OCI-LY7 (cell line): ENCODE results near the gene TEX28. TPM values are rescaled to one million over a fixed set of nuclear protein-coding genes. Genes with fewer than 3 reads are reported as not detected.
"Not testable (repeated sequence)": the region's sequence is repeated elsewhere in the genome, so short reads cannot be mapped to it uniquely, and the experiment has no call there.

ENCODE experiments used
- Bru-seq: library from RNA; stranded (reverse); fragments of 400-500 nt; gene quantifications from one replicate; lab custom pipeline; 2021; lab: Mats Ljungman, UMichigan
- BruChase-seq, 2 experiments: library from RNA; stranded (reverse); fragments of 400-500 nt; gene quantifications; one replicate each; lab custom pipeline; 2021; lab: Mats Ljungman, UMichigan
- BruUV-seq: library from RNA; stranded (reverse); fragments of 400-500 nt; replicated peaks from 2 replicates; lab custom pipeline; 2021; lab: Mats Ljungman, UMichigan
- CTCF ChIA-PET: fragments of 300-600 bp; sonication (Branson Sonifier 250); formaldehyde crosslinking; loops from one replicate; lab custom pipeline; 2022; ENCODE audit warnings: antibody characterized with exemption; ENCODE audit not compliant: unreplicated experiment; lab: Charles Lee
- POLR2A ChIA-PET: fragments of 300-600 bp; sonication (Branson Sonifier 250); formaldehyde crosslinking; loops from one replicate; lab custom pipeline; 2022; ENCODE audit warnings: antibody characterized with exemption; lab: Charles Lee
- DNase-seq: peaks from one replicate; pipeline ENCODE4 v3.0.0-alpha.2; 2015; ENCODE audit warnings: low spot score
- H2AFZ ChIP-seq: fragments of 200-600 bp; sonication (generic), shearing (Covaris generic); 2 replicates; pipeline ENCODE4 v1.6.1; 2014; ENCODE audit warnings: mild to moderate bottlenecking, antibody characterized with exemption, low read length, moderate library complexity
- H3K27ac ChIP-seq: fragments of 200-600 bp; sonication (generic); 2 replicates; pipeline ENCODE4 v1.5.1; 2014; ENCODE audit warnings: mixed run types, low read depth, mild to moderate bottlenecking, moderate library complexity, low read length, inconsistent platforms; ENCODE audit not compliant: poor library complexity, severe bottlenecking
- H3K36me3 ChIP-seq: fragments of 200-600 bp; sonication (generic); 2 replicates; pipeline ENCODE4 v1.6.1; 2014; ENCODE audit warnings: mild to moderate bottlenecking, antibody characterized with exemption, low read length, moderate library complexity, mixed read lengths; ENCODE audit not compliant: insufficient read depth
- H3K4me1 ChIP-seq: fragments of 200-600 bp; sonication (generic); 2 replicates; pipeline ENCODE4 v1.5.1; 2014; ENCODE audit warnings: mild to moderate bottlenecking, low read length; ENCODE audit not compliant: insufficient read depth, poor library complexity, severe bottlenecking
- H3K4me2 ChIP-seq: fragments of 200-600 bp; sonication (generic); 2 replicates; pipeline ENCODE4 v1.6.1; 2014; ENCODE audit warnings: mild to moderate bottlenecking, low read length
- H3K4me3 ChIP-seq: fragments of 200-600 bp; sonication (generic); 2 replicates; pipeline ENCODE4 v1.5.1; 2014; ENCODE audit warnings: mild to moderate bottlenecking, low read depth, low read length; ENCODE audit not compliant: poor library complexity, severe bottlenecking
- H3K79me2 ChIP-seq: fragments of 200-600 bp; sonication (generic); 2 replicates; pipeline ENCODE4 v1.6.1; 2016; ENCODE audit warnings: low read depth, mild to moderate bottlenecking, low read length, moderate library complexity, mixed read lengths; ENCODE audit not compliant: insufficient read depth
- H3K9me2 ChIP-seq: fragments of 200-600 bp; sonication (generic); 2 replicates; pipeline ENCODE4 v1.6.1; 2016; ENCODE audit warnings: mild to moderate bottlenecking, low read length, mixed read lengths; ENCODE audit not compliant: insufficient read depth
- H3K9me3 ChIP-seq: fragments of 200-600 bp; sonication (generic); 2 replicates; pipeline ENCODE4 v1.6.1; 2014; ENCODE audit warnings: mild to moderate bottlenecking, mixed run types, low read length, mixed read lengths
- H4K20me1 ChIP-seq: fragments of 200-600 bp; sonication (generic); 2 replicates; pipeline ENCODE4 v1.6.1; 2014; ENCODE audit warnings: mild to moderate bottlenecking, antibody characterized with exemption, low read length, moderate library complexity, mixed read lengths; ENCODE audit not compliant: insufficient read depth
- CTCF ChIP-seq: fragments of 200-600 bp; sonication (generic); conservative IDR thresholded peaks from 2 replicates; pipeline ENCODE4 v1.5.1; 2014; ENCODE audit warnings: mild to moderate bottlenecking, antibody characterized with exemption, low read length, moderate library complexity, mixed read lengths
- intact Hi-C: fragments of 100-400 bp; cut with micrococcal nuclease; formaldehyde crosslinking; loops from one replicate; pipeline ENCODE4 v1.10.0; 2022; ENCODE audit not compliant: unreplicated experiment
- long read RNA-seq: library from polyadenylated mRNA; stranded (forward); transcript quantifications from one replicate; pipeline ENCODE4 v2.0.0, GENCODE V29; 2022
- total RNA-seq, 2 experiments: library from RNA; depleted of rRNA in 1 of 2; stranded (reverse); fragments of >200 nt in 1 of 2; shearing (Covaris generic) in 1 of 2; gene quantifications; 2 replicates each; pipeline ENCODE4 v1.2.3, GENCODE V29; 2014 to 2022

Gene TEX28
- total RNA-seq (2014; rRNA removed; shearing (Covaris generic)) (not detected in 2 replicates), total RNA-seq (2022) (not detected in 2 replicates), Bru-seq, nascent RNA (not detected), BruChase-seq, experiment 1, labeled RNA remaining after a 6-hour chase (not detected), BruChase-seq, experiment 2, labeled RNA remaining after a 2-hour chase (not detected)
- long read RNA-seq: 0 reads

DNA sequence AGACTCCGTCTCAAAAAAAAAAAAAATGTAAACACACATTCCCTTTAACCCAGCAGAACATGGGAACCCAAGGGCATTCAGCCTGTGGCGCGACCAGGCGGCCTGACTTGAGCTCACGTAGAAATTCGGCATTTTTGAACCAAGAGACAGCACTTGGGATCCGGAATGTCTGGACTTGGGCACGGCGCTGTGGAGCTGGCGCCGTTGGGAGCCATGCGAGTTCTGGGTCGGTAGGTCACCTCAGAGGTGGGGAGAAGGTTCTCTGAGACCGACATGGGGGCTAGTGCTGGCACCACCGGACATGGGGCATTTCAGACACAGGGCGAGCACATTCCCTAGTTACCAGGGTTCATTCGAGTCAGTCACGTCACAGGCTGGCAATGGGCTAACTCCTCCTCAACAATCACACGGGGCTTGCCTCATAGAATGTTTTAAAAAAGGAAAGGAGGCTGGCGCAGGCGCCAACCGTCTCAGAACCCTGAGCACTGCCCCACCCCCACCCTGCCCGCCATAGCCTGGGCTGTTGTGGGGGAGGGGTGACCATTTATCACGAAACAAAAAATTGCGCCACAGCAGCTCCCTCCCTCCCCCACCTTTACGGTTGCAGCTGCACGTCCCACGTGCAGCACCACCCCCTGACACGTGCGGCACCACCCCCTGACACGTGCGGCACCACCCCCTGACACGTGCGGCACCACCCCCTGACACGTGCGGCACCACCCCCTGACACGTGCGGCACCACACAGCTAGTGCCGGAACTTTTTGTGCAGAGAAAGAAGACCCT lies at the start of gene TEX28:
TEX28 (minus strand) TSS at position 334 of the 784 bp plus-strand sequence. CDS start 3,007 bp downstream, outside the sequence.
- BruUV-seq: no TSS peak
- intact Hi-C loops: no loop called here
- Histone ChIP-seq H3K4me2 (no peak within 1 kb of the TSS), H3K9me2 (no peaks in the 10 kb centered on the region), H3K36me3 (no peaks in the 10 kb centered on the region), H3K27ac (no peak within 1 kb of the TSS), H3K9me3 (no peaks in the 10 kb centered on the region), H3K4me1 (peaks cover 10% of the 10 kb centered on the region), H2AFZ (no peak within 1 kb of the TSS), H3K4me3 (no peak within 1 kb of the TSS), H3K79me2 (no peaks in the 10 kb centered on the region), H4K20me1 (no peaks in the 10 kb centered on the region)
- CTCF ChIA-PET: no interaction called here
- no peak for DNase-seq
- POLR2A ChIA-PET: no interaction called here
- TF ChIP-seq CTCF: no peak

DNA sequence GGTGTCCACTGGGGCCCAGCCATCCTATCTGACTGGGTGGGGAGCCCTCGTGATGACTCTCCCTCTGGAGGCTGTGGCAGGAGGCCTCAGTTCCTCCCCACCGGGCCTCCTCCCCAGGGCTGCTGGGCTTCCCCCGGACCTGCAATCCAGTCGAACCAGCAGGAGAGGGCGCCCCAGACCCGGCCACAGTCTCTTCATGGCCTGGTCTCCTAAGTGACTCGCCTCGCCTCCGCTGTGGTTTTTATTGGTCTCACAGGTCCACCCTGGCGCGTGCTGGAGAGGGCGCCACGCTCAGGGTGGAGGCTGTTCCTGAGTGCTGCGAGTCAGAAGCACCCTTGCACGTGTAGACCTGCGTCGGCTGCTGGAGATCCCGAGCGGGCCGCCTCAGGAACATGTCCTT lies 48.7 kb upstream of the TEX28 start:
- H3K9me3 ChIP-seq, H3K79me2 ChIP-seq, POLR2A ChIA-PET, H3K27ac ChIP-seq, intact Hi-C loops, H3K4me2 ChIP-seq, H3K36me3 ChIP-seq, H3K9me2 ChIP-seq, H4K20me1 ChIP-seq, H3K4me1 ChIP-seq, CTCF ChIA-PET, H2AFZ ChIP-seq, DNase-seq, BruUV-seq, H3K4me3 ChIP-seq: not testable (repeated sequence)

GRCh38 chrX:154343063-154343462 lies 48.1 kb upstream of the TEX28 start:
- DNase-seq, H3K4me3 ChIP-seq, H3K27ac ChIP-seq, H3K4me2 ChIP-seq, BruUV-seq, H3K36me3 ChIP-seq, H4K20me1 ChIP-seq, H3K9me3 ChIP-seq, H3K4me1 ChIP-seq, POLR2A ChIA-PET, H2AFZ ChIP-seq, H3K9me2 ChIP-seq, H3K79me2 ChIP-seq, CTCF ChIA-PET, intact Hi-C loops: not testable (repeated sequence)

- H4K20me1 ChIP-seq, H3K36me3 ChIP-seq, CTCF ChIA-PET, H3K4me1 ChIP-seq, H3K4me3 ChIP-seq, H3K9me2 ChIP-seq, H3K4me2 ChIP-seq, H3K9me3 ChIP-seq, H2AFZ ChIP-seq, POLR2A ChIA-PET, intact Hi-C loops, DNase-seq, H3K27ac ChIP-seq, BruUV-seq, H3K79me2 ChIP-seq: not testable (repeated sequence)
Observed at GRCh38 chrX:154341399-154342298, 46.7 kb upstream of the TEX28 start.
